ENCODE data around the gene OTOGL.
"Not testable (repeated sequence)": the region's sequence is repeated elsewhere in the genome, so short reads cannot be mapped to it uniquely, and the experiment has no call there.

OTOGL gene

DNA sequence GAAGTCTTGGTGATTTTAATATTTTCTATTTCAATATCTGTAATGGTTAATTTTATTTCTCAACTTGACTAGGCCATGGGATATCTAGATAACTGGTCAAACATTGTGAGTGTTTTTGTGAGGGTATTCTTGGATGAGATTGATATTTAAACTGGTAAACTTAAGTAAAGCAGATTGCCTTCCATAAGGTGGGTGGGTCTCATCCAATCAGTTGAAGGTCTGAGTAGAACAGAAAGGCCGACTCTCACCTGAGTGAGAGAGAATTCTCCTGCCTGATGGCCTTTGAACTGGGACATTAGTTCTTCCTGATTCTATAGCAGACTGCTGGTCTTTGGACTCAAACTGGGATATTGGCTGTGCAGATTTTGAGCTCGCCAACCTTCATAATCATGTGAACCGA lies 36.3 kb downstream of the OTOGL start:
- no peak for DNase-seq (ENCODE audit: low read depth)

GRCh38 chr12:80140005-80140404 lies 40.7 kb downstream of the OTOGL start:
- DNase-seq (ENCODE audit: low read depth), result no peak

DNA sequence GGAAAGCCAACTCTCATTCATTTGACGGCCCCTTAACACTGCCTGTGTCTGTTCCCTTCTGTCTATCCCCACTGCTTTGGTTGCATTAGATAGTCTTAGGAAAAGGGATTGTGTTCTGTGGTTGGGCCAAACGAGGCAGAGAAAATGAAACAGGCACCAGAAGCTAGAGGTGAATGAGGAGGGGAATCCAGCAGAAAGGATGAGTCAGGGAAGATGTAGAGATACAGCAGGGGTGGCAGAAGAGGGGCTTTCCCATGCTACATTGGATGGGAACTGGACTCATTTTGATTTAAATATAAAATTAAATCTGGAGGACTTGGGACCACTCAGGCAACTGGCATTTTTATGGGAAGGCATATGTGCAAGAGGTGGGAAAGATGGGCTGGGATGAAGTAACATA lies 43.3 kb downstream of the OTOGL start:
- no peak for DNase-seq (ENCODE audit: low read depth)

DNA sequence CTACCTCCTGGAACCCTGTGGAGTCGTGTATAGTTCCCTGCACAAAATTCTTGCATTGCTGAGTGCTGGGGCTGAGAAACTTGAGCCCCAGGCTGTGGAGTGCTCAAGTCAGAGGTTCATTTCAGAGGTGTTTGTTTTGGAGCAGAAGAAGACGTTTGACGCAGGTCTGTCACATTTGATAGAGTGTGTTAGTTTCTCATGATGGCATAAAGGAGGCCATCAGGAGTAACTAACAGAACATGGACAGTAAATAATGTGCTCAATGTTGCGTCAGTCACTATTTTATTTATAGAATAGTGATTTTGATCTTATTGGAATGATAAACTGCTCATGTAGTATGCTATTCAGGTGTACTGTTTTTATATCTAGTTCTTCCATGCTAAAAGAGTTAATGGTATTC lies 44.2 kb downstream of the OTOGL start:
- no peak for DNase-seq (ENCODE audit: low read depth)

- DNase-seq (ENCODE audit: low read depth), result not testable (repeated sequence)
Observed at GRCh38 chr12:80149547-80150313, 50.4 kb downstream of the OTOGL start.

DNA sequence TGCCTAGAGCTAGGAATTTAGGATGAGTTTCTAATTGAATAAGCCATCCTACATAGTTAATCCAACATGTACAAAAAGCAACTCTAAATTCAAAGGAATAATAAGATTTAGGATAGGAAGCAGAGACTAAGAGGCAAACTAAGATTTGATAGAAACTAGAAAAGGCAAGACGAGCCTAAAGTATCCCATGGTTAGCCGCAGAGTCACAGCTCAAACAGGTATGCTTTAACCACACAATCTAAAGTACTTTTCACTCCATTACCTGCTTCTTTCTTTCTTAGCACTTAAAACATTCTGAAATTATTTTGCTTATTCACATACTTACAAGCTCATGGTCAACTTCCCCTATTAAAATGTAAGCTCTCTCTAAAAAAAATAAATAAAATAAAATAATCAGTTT lies 51.8 kb downstream of the OTOGL start:
- no peak for DNase-seq (ENCODE audit: low read depth)

GRCh38 chr12:80154261-80154660 lies 54.9 kb downstream of the OTOGL start:
- DNase-seq (ENCODE audit: low read depth), result peak; percentile 11

DNA sequence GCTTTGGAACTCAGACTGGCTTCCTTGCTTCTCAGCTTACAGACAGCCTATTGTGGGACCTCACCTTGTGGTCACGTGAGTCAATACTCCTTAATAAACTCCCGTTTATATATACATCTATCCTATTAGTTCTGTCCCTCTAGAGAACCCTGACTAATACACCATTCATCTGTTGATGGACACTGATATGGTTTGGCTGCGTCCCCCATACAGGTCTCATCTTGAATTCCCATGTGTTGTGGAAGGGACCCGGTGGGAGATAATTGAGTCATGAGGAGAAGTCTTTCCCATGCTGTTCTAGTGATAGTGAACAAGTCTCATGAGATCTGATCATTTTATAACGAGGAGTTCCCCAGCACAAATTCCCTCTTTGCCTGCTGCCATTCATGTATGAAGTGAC lies 57.0 kb downstream of the OTOGL start:
- DNase-seq (ENCODE audit: low read depth), result no peak

DNA sequence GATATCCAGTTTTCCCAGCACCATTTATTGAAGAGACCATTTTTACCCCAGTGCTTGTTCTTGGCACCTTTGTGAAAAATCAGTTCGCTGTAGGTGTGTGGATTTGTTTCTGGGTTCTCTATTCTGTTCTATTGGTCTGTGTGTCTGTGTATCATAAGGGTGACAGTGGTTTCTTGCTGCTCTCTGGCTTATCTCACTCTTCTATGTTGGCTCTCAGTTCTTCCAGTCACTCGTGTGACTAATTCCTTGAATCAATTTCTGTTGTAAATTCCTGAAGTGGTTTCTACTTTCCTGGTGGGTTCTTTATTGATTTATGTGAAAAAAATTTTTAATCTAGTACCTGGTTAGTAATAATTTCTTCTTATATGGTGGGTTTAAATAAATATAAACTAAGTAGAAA lies 58.3 kb downstream of the OTOGL start:
- DNase-seq (ENCODE audit: low read depth), result peak; percentile 27

DNA sequence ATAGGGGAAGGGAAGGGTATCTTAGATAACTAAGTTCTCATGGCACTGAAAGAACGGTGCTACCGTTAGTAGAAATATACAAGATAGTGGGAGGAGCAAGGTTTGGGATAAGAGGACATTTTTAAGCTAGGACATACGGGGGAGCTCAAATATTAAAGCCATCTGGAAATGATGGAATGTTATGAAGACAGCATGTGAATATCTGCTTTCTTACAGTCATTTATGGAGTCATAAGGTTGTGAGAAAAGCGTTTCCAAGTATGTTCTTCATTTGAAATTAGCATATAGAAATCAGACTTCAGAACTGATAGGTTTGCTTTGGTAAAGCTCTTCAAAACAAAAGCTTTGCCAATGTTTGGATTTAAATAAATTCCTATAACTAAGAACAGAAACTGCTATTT lies 62.3 kb downstream of the OTOGL start:
- DNase-seq (ENCODE audit: low read depth), result no peak

DNA sequence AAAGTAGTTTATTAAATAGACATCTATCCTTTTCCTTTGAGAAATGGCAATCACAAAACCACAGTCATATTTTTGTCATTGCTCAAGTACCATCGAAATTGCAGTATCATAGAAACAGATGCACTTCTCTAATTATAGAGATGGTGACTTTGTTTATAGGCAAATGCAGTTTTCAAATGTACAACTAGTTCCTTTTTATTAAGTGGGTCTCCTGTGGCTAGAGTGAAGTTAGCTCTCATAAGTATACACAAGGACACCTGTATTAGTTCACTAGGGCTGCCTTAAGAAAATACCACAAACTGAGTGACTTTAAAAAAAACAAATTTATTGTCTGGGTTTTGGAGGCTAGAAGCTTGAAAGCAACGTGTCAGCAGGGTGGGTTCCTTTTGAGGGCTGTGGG lies 62.8 kb downstream of the OTOGL start:
- DNase-seq (ENCODE audit: low read depth), result no peak

GRCh38 chr12:80165746-80166145 lies 66.4 kb downstream of the OTOGL start:
- DNase-seq (ENCODE audit: low read depth), result no peak

GRCh38 chr12:80166751-80167150 lies 67.4 kb downstream of the OTOGL start:
- DNase-seq (ENCODE audit: low read depth), result no peak

DNA sequence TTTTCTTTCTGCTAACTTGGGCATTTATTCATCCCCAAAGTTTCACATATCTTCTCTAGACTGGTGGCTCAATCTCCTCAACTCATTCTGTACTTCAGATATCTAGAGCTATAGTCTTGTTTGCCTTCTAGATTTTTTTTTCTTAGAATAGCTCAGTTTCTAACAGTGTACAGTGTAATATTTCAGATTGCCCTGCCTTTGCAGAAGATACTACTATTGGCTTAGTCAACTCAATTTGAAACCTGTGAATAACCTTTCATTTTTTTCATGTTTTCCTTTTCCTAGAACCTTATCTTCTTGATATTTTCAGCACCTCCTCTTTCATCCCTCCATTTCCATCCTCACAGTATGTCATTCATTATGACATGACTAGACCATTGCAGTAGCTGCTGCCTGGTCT lies 69.6 kb downstream of the OTOGL start:
- no peak for DNase-seq (ENCODE audit: low read depth)

- no peak for DNase-seq (ENCODE audit: low read depth)
Observed at GRCh38 chr12:80170915-80171314, 71.6 kb downstream of the OTOGL start.

DNA sequence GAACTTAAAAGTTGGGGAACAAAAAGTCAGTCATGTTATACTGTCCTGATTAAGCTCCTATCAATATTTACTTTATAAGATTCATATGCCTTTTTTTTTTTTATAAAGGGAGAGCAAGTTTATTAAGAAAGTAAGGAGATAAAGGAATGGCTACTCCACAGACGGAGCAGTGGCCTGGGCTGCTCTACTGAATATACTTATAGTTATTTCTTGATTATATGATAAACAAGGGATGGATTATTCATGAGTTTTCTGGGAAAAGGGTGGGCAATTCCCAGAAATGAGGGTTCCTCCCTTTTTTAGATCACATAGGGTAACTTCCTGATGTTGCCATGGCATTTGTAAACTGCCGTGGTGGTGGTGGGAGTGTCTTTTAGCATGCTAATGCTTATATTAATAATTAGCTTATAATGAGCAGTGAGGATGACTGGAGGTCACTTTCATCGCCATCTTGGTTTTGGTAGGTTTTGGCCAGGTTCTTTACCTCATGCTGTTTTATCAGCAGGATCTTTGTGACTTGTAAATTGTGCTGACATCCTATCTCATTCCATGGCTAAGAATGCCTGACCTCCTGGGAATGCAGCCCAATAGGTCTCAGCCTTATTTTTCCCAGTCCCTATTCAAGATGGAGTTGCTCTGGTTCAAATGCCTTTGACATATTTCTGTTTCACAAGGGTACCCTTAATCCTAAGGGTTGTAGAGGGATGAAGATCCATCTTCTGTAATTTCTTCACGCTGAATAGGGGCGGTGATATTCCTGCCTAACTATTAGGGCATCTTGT lies 73.9 kb downstream of the OTOGL start:
- DNase-seq (ENCODE audit: low read depth), result no peak

- DNase-seq (ENCODE audit: low read depth), result peak; percentile 7
Observed at GRCh38 chr12:80175307-80175930, 76.1 kb downstream of the OTOGL start.

GRCh38 chr12:80176706-80177105 lies 77.4 kb downstream of the OTOGL start:
- no peak for DNase-seq (ENCODE audit: low read depth)

DNA sequence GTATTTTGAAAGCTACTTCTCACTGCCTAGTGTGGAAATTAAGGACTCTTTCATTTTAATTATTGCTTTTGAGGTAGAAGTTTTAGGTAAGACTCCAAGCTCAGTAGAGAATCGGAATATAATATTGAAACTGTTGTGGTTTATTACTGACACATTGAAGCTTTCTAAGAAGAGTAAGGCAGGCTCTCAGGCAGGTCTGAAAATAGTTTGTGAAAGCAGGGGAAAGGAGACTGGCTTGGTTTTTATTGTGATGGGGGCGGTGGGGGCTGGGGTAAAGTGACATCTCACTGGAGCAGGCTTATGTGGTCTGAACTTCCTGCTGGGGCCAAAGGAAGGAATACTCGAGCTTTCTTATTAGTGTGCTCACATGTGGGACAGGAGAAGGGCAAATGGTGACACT lies 79.5 kb downstream of the OTOGL start:
- DNase-seq (ENCODE audit: low read depth), result no peak

GRCh38 chr12:80183939-80184338 lies 84.6 kb downstream of the OTOGL start:
- peak; percentile 61 for DNase-seq (ENCODE audit: low read depth)

GRCh38 chr12:80184926-80185325 lies 85.6 kb downstream of the OTOGL start:
- no peak for DNase-seq (ENCODE audit: low read depth)

DNA sequence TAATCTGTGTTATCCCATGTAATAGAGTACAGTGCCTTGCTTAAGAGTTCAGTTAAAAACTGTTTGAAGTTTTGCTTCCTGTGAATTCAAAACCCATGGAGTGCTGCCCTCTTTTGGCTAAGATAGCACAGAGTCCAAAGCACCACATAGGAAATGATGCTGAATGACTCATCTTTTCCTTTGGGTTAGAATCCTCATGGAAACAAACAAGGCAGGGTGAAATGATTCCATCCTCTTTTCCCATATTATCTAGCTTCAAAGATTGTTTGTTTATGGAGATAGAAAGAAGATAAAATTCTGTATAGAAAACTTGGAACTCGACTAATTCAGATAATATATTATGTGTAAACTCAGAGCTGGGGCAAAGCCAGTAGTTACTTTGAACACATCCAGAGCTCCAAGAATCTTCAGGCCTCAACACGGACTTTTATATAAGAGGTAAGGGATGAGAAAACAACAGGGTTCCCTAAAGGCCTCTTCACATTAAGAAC lies 87.4 kb downstream of the OTOGL start:
- DNase-seq (ENCODE audit: low read depth), result peak; percentile 91

DNA sequence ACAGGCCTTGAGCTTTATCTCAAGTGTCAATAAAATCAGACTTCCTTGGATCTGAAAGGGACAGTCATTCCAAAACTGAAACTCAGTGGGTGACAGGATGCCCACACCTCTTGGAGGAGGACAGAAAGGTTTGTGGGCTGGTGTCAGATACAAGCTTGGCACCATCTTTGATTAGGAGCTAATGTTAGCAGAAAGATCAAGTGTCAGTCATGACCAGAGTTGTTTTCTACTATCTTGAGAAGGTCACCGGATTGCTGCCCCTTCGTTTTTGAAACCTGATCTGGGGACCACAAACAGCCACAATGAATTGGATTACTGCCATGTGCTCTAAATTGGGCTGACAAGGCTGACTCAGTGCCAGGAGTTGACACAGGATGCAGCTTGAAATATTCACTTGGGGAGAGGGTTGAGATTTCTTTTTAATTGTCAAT lies 88.3 kb downstream of the OTOGL start:
- peak; percentile 25 for DNase-seq (ENCODE audit: low read depth)

Measured in amniotic epithelial cell (primary cell).